ENCODE measurements around the gene PIK3CD.
"Not testable (repeated sequence)": the region's sequence is repeated elsewhere in the genome, so short reads cannot be mapped to it uniquely, and the experiment has no call there.

The PIK3CD gene

DNA sequence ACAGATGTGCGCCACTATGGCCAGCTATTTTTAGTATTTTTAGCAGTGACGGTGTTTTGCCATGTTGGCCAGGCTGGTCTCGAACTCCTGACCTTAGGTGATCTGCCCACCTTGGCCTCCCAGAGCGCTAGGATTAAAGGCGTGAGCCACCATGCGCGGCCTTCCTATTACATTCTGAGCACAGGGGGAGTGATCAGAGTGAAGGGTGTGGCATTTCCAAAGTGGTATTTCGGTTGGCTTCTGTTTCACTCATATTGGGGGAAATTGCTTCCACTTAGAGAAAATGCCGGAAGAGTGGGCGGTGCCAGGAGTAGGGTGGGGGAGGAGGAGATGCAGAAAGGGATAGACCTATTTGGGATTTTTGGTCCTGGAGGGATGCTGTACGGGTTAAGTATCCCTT, 4.3 kb downstream of the PIK3CD start:
- DNase-seq: no peak

DNA sequence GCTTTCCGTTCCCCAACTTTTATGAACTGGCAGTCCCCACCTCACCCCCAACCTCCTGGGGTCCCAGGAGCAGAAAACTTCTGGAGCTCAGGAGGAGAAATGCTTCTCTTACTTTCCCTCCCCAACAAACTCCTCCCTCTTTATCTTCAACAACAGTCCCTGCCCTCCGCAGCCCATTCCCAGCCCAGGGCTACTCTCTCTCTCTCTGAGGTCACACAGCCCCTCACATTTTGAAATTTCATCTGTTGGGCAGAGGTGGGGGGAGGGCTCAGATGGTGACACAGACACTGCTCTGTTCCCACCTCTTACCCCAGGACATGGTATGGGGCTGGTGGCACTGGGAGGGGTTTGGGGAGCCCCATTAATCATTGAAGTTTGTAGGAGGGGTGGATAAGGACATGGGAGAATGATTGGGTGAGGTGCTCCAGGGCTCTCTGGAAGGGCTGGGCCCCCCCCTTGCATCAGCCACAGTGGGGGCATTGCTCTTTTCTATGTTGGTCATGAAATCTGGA, 6.0 kb downstream of the PIK3CD start:
- DNase-seq: no peak

DNA sequence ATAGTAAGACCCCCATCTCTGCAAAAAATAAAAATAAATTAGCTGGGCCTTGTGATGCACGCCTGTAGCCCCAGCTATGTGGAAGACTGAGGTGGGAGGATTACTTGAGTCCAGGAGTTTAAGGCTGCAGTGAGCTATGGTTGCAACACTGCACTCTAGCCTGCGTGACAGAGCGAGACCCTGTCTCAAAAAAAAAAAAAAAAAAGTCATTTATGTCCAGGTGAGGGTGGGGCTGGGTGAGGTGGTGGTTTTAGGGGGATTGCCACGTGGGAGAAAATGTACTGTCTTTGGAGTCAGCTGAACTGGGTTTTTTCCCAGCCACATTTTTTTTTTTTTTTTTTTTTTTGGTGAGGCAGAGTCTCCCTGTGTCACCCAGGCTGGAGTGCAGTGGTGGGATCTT, 6.7 kb downstream of the PIK3CD start:
- DNase-seq: no peak

DNA sequence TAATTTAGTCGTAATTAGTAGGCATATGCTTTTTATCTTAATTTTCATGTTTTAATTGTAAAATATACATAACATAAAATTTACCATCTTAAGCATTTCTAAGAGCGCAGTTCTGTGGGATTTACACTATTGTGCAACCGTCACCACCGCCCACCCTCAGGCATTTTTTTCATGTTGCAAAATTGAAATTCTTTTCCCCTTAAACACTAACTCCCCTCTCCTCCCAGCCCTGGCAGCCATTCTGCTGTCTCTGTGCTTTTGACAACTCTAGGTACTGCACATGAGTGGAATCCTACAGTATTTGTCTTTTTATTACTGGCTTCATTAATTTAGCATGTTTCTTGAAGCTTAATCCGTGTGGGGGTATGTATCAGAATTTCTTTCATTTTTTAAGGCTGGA, 7.8 kb downstream of the PIK3CD start:
- DNase-seq: no peak

DNA sequence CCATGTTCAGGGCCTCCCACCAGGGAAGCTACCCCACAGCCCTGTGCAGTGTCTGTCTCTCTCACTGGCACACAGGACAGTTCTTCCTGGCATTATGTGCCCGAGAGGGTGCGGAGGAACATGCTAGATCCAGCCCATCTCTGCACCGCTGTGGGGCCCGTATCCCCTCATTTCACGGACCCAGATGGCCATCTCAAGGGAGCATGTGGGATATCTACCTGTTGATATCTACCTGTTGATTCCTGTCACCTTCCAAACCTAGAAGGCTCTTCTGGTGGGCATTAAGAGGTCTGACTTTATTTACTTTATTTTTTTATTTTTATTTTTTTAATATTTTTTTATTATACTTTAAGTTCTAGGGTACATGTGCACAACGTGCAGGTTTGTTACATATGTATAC, 11.7 kb downstream of the PIK3CD start:
- DNase-seq: no peak

DNA sequence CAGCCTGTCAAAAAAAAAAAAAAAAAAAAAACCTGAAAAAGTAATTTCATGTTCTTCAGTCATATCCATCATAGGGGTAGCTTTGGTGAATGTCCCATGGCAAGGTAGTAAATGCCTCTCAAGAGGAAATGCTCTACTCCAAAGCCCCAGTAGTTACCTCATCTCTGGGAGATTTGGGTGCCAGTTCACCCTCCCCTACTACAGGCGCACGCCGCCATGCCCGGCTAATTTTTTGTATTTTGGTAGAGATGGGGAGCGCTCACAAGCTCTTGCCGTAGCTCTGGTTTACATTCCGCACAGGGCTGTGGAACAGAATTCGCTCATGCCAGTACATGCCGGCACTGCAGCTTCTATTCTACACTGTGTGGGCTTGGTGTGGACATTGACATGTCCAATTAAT, 13.7 kb downstream of the PIK3CD start:
- DNase-seq: no peak

DNA sequence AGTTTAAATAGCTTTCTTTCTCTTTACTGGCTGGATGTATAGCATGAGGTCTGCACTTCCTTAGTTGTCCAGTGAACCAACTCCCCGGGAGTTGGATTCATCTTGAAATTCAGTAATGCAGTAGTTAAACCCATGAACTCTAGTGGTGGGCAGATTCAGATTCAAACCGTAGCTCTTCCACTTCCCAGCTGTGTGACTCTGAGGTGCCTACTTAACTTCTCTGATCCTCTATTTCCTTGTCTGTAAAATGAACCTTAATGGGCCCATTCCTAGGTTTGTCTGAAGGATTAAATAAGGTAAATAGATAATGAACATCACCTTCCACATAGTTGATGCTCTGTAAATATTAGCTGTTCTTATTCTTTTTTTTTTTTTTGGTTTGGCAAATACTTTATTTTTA, 16.5 kb downstream of the PIK3CD start:
- DNase-seq: no peak

DNA sequence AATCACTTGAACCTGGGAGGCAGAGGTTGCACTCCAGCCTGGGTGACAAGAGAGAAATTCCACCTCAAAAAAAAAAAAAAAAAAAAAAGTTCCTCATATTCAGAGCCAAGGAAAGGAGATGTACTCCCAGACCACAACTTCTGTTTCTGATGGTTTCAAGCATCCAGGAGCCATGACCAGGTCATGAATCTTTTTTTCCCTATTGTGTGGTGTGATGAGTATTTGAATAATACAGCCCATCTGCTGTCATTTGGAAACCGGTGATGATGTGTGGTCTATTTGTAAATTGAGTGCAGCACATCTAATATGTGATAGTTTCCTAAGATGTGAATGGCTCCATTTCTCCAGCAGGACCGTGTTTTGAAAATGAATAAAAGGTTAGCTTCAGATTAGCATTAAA, 18.6 kb downstream of the PIK3CD start:
- DNase-seq: no peak

DNA sequence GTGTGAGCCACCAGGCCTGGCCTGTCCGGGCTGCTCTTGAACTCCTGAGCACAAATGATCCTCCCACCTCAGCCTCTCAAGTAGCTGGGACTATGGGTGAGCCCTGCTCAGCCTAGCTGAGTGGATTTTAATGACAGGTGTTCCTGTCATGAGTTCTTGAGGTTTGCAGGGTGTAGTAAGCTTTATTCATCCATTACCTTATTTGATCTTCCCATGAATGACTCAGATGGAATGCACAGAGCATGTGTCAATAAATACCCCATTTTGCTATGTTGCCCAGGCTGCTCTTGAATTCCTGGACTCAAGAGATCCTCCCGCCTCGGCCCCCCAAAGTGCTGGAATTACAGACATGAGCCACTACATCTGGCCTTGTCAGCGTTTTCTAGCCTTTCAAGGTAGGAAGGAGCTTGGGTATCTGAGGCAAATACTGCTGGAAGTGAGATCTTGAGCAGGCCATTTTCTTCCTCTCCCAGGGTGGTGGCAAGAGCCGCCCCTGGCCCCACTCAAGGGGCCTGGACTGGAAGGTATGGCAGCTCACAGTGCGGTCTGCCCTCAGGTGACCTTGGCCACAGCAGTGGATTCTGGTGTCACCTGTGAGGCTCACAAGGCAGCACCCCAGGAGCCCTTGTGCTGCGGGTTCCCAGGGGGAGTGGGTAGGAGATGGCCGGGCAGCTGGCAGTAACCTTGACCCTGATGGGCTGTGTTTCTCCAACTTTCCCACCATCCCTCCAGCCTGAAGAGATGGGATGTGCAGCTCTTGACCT, 20.0 kb downstream of the PIK3CD start:
- DNase-seq: no peak

DNA sequence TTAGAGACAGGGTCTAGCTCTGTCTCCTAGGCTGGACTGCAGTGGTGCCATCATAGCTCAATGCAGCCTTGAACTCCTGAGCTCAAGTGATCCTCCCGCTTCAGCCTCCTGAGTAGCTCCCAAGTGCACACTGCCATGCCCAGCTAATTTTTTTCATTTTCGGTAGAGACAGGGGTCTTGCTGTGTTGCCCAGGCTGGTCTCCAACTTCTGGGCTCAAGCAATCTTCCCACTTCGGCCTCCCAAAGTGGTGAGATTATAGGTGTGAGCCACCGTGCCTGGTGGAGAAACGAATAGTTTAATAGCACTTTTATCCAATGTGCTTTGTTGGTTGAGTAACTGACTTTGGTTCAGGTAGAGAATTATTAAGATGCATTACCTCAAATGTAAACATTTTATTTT, 20.9 kb downstream of the PIK3CD start:
- no peak for DNase-seq

DNA sequence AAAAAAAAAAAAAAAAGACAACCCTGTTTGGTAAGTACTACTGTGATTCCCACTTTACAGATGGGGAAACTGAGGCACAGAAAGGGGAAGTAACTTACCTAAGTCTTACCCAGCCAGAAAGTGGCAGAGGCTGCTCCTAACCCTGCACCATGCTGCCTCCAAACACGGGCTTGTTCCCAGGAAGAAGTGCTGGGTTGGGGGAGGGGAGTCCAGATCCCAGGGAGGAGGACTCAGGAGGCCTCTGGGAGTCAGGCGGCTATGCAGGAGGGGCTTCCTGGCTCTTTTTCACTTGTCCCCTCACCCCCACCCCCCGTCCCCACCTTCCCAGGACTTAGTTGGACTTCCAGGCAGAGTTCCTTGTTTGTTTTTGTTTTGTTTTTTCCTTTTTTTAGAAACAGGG, 23.9 kb downstream of the PIK3CD start:
- no peak for DNase-seq

DNA sequence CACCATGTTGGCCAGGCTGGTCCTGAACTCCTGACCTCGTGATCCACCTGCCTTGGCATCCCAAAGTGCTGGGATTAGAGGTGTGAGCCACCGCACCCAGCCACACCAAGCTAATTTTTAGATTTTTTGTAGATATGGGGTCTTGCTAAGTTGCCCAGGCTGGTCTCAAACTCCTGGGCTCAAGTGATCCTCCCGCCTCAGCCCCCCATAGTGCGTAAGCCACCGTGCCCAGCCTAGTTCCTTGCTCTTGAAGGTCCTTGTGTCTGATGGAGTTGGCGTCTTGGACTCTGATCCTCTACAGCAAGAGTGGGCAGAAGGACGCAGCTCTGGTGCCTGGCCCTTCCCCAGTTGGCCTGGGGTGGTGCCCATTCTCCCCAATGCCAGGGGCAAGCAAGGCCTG, 24.6 kb downstream of the PIK3CD start:
- DNase-seq: not testable (repeated sequence)

DNA sequence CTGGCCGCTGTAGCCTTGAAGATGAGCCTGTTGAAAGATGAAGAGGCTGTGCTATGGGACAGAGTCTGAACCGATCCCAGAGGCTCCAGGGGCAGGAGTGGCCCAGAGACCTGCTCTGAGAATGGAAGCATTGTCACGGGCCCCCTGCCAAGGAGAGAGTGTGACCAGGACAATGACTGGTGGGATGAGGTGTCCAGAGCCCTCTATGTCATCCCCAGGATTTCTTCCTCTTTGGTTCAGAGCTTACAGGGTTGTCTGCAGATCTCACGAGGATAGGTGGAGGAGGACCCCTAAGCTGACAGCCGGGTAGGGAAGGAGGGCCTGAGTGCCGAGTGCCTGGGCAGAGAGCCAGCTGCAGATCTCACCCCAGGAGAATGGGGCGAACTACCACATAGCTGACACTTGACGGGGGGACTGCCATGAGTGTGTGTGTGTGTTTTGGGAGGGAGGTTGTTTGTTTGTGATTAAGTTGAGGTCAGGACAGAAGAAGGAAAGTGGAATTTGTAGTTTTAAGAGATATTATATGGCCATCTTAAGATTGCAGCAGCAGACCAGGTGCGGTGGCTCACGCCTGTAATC, 25.4 kb downstream of the PIK3CD start:
- no peak for DNase-seq

DNA sequence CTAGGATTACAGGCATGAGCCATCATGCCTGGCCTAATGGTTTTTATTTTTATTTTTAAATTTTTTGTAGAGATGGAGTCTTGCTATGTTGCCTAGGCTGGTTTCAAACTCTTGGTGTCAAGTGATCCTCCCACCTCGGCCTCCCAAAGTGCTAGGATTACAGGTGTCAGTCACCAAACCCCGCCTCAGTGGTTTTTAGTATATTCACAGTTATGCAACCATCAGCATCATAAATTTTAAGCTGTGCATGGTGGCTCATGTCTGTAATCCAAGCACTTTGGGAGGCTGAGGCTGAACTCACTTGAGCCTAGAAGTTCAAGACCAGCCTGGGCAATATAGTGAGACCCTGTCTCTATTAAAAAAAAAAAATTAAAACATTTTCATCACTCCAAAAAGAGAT, 28.6 kb downstream of the PIK3CD start:
- DNase-seq: no peak

DNA sequence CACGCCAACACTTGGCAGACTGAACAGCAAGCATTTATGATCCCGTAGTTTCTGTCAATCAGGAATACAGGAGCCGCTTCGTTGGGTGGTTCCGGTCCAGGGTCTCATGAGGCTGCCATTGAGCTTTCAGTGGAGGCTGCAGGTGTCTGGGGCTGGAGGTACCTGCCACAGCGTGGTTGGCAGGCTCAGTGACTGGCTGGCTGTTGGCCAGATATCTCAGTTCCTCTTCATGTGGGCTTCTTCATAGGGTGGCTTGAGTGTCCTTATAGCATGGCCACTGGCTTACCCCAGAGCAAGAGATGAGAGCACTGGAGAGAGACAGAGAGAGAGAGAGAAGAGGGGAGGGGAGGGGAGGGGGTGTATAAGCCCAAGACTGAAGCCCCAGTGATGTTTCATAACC, 29.3 kb downstream of the PIK3CD start:
- DNase-seq: no peak

DNA sequence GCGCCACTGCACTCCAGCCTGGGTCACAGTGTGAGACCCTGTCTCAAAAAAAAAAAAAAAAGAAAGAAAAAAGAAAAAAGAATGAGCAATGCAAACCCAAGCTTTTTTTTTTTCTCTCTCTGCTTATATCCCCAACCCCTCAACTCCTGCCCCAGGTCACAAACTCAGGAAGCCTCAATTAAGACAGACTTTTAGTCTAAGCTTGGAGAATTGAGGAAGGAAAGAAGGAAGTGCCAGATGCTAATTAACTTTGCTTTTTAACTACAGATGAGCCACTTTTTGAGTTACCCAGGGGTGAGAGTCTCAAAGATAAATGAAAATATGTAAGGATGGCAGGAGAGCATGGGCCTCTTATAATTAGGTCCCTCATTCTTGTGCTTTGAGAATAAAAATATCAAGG, 33.3 kb downstream of the PIK3CD start:
- no peak for DNase-seq

DNA sequence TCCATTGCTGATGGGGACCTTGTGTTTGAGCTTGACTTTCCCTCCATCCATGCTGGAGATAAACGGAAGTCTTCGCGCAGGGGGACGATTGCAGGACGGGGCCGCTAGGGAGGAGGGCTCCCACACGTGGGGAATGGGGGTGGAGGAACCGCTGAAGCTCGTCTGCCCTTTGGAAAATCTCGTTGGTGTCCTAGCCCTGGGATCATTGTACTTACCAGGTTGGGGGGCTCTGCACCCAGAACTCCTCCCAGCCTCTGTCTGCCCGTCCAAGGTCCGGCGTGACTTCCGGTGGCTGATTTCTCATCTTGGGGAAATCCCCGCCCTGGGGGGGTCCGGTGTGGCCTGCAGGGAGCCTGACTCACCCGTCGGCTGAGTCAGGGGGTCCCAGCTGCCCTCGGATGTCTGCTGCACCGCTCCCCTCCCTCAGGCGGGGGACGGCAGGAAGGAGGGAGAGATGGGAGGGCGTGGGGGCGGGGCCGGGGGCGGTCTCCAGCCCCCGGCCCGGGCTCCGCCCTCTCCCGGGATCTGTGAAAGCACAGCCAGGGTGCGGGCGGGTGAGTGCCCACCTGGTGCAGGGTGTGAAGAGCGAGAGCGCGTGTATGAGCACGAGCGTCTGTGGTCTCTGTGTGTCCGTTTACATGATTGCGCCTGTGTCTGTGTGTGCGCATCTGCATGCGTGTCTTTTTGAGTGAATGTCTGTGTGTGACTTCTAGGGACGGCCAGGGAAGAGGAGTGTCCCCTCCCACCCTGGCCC, 35.8 kb downstream of the PIK3CD start:
- peak; percentile 14 for DNase-seq

DNA sequence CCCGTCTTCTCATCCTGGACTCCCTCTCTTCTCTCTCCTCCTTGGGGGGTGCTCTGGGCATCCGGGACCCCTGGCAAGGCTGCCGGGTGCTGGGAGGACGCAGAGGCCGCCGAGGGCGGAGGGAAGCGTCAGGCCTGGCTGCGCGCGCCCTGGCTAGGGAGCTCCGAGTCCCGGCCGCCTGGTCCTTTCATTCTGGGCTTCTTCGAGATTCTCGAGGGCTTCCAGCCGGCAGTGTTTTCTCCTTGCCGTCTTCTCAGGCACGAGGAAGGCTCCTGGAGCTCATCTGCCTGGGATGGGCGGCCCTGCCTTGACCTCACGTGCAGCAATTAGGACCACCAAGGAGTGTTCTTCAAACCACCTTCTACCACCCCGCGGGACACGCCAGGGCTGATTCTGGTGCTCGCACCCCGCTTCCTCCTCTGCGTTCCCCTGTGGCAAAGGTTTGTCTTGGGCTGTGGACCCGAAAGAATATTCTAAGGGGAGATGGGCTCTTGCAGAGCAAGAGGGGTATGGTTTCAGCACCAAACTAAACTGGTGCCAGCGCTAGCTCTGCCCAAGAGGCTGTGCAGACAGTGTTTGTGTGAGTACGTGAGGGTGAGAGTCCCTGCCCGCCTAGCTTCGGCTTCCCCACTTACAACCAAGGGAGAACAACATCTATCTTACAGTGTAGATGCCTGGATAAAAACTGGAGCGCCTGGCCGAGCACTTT, 36.5 kb downstream of the PIK3CD start:
- DNase-seq: no peak

DNA sequence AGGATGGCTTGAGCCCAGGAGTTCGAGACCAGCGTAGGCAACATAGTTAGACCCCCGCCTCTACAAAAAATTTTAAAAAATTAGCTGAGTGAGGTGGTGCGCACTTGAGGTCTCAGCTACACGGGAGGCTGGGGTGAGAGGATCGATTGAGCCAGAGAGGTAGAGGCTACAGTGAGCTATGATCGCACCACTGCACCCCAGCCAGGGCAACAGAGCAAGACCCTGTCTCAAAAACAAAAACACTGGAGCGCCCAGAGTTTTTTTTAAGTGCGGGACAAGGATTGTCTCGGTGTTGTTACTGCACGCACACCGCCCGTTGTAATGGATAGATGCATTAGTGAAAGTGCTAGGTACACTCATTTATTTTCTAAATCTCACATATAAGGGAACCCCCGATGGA, 37.1 kb downstream of the PIK3CD start:
- no peak for DNase-seq

DNA sequence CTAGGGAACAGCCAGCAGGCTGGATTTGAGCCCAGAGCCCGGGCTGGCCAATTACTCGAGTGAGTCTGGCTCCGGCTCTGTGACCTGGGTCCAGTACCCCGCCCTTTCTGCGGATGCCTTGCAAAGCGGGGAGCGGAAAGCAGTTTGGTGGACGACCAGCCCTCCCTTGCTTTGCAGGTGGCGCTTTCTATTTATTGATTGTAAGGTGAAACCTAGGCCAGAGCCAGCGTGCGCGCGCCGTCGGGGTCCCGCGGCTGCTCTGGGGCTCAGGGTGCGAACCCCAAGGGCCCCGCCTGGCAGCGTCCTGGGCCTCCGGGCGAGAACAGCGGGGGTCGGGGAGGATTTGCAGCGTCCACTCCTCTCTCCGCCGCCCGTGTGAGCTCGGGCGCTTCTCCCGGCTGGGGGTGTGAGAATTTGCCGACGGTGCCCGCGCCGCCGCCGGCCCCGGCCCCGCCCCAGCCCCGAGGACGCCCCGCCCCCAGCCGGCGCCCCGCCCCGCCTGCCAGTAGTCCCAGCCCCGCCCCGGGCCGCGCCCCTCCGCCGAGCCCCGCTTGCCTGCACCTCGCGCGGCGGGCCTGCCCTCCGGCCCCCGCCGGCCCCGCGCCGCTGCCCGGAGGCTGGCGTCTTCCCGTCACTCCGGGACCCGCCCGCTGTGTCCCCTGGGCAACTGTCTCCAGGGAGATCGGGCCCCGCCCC, 37.6 kb downstream of the PIK3CD start:
- DNase-seq: peak; percentile 73

DNA sequence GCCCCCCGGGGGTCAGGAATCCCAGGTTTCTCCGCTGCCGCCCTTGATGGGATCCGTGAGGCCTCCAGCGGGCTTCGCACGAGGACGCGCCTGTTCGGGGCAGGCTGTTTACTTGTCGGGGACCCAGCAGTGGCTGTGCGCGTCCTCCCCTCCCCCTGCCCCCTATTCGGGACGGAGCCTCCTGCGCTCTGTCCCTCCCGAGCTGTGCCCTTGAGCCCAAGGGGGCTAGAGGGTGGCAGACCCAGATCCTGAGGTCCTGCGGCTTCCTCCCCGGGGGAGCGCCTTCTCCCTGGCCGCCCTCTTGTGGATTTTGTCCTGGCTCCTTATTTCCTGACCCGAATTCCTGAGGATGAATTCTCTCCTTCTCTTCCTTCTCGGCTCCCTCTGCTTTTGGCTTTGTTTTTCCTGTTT, 38.4 kb downstream of the PIK3CD start:
- DNase-seq: no peak

DNA sequence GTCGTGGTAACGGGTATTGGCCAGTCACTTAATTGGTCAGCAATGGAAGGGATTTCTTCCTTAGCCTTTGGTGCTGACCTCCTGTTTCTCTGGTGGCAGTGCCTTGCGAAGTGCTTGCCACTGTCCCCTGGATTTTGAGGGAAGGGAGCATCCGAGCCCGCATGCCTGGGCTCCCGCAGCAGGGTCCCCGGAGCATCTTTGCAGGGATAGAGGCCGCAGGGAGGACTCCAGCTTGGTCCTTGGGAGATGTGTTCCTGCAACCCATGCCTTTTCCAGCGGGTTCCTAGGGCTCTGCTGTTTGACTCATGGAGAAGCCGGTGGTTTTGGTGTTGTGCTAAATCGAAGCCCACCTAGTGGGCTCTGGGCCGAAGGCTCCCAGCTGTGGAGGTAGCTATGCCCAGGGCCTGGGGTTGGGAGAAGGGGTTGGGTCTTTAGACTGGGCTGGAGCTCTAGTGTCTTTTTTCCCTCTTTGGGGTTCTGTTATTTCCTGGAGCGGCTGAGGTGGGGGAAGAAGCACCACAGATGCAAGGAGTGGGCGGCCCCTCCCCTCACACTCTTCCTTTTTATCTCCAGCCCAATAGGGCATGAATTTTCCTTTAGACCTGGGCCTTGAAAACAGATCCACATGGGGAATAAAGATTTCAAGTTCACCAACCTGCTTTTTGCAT, 39.0 kb downstream of the PIK3CD start:
- DNase-seq: no peak
